OCI-LY7 (cell line): Measurements from ENCODE around the gene VAMP8. TPM values are rescaled to one million over a fixed set of nuclear protein-coding genes. Genes with fewer than 3 reads are reported as not detected.

Source experiments
- BruUV-seq: library from RNA; stranded (reverse); fragments of 400-500 nt; replicated peaks from 2 replicates; lab custom pipeline; 2021; lab: Mats Ljungman, UMichigan
- CTCF ChIA-PET: fragments of 300-600 bp; sonication (Branson Sonifier 250); formaldehyde crosslinking; loops from one replicate; lab custom pipeline; 2022; ENCODE audit warnings: antibody characterized with exemption; ENCODE audit not compliant: unreplicated experiment; lab: Charles Lee
- POLR2A ChIA-PET: fragments of 300-600 bp; sonication (Branson Sonifier 250); formaldehyde crosslinking; loops from one replicate; lab custom pipeline; 2022; ENCODE audit warnings: antibody characterized with exemption; lab: Charles Lee
- DNase-seq: peaks from one replicate; pipeline ENCODE4 v3.0.0-alpha.2; 2015; ENCODE audit warnings: low spot score
- H2AFZ ChIP-seq: fragments of 200-600 bp; sonication (generic), shearing (Covaris generic); 2 replicates; pipeline ENCODE4 v1.6.1; 2014; ENCODE audit warnings: mild to moderate bottlenecking, antibody characterized with exemption, low read length, moderate library complexity
- H3K27ac ChIP-seq: fragments of 200-600 bp; sonication (generic); 2 replicates; pipeline ENCODE4 v1.5.1; 2014; ENCODE audit warnings: mixed run types, low read depth, mild to moderate bottlenecking, moderate library complexity, low read length, inconsistent platforms; ENCODE audit not compliant: poor library complexity, severe bottlenecking
- H3K36me3 ChIP-seq: fragments of 200-600 bp; sonication (generic); 2 replicates; pipeline ENCODE4 v1.6.1; 2014; ENCODE audit warnings: mild to moderate bottlenecking, antibody characterized with exemption, low read length, moderate library complexity, mixed read lengths; ENCODE audit not compliant: insufficient read depth
- H3K4me1 ChIP-seq: fragments of 200-600 bp; sonication (generic); 2 replicates; pipeline ENCODE4 v1.5.1; 2014; ENCODE audit warnings: mild to moderate bottlenecking, low read length; ENCODE audit not compliant: insufficient read depth, poor library complexity, severe bottlenecking
- H3K4me2 ChIP-seq: fragments of 200-600 bp; sonication (generic); 2 replicates; pipeline ENCODE4 v1.6.1; 2014; ENCODE audit warnings: mild to moderate bottlenecking, low read length
- H3K4me3 ChIP-seq: fragments of 200-600 bp; sonication (generic); 2 replicates; pipeline ENCODE4 v1.5.1; 2014; ENCODE audit warnings: mild to moderate bottlenecking, low read depth, low read length; ENCODE audit not compliant: poor library complexity, severe bottlenecking
- H3K79me2 ChIP-seq: fragments of 200-600 bp; sonication (generic); 2 replicates; pipeline ENCODE4 v1.6.1; 2016; ENCODE audit warnings: low read depth, mild to moderate bottlenecking, low read length, moderate library complexity, mixed read lengths; ENCODE audit not compliant: insufficient read depth
- H3K9me2 ChIP-seq: fragments of 200-600 bp; sonication (generic); 2 replicates; pipeline ENCODE4 v1.6.1; 2016; ENCODE audit warnings: mild to moderate bottlenecking, low read length, mixed read lengths; ENCODE audit not compliant: insufficient read depth
- H3K9me3 ChIP-seq: fragments of 200-600 bp; sonication (generic); 2 replicates; pipeline ENCODE4 v1.6.1; 2014; ENCODE audit warnings: mild to moderate bottlenecking, mixed run types, low read length, mixed read lengths
- H4K20me1 ChIP-seq: fragments of 200-600 bp; sonication (generic); 2 replicates; pipeline ENCODE4 v1.6.1; 2014; ENCODE audit warnings: mild to moderate bottlenecking, antibody characterized with exemption, low read length, moderate library complexity, mixed read lengths; ENCODE audit not compliant: insufficient read depth
- EZH2phosphoT487 ChIP-seq: fragments of 200-600 bp; sonication (generic); IDR thresholded peaks from 2 replicates; pipeline ENCODE4 v1.6.1; 2018; ENCODE audit warnings: low read depth, borderline replicate concordance, mild to moderate bottlenecking, mixed run types, antibody characterized with exemption, low read length, moderate library complexity, mixed read lengths
- intact Hi-C: fragments of 100-400 bp; cut with micrococcal nuclease; formaldehyde crosslinking; loops from one replicate; pipeline ENCODE4 v1.10.0; 2022; ENCODE audit not compliant: unreplicated experiment
- total RNA-seq, 2 experiments: library from RNA; depleted of rRNA in 1 of 2; stranded (reverse); fragments of >200 nt in 1 of 2; shearing (Covaris generic) in 1 of 2; gene quantifications; 2 replicates each; pipeline ENCODE4 v1.2.3, GENCODE V29; 2014 to 2022
- TF ChIP-seq, protein P1 (sequence below): fragments of 200-600 bp; sonication (generic); conservative IDR thresholded peaks from 2 replicates; pipeline ENCODE4 v1.5.1; 2014; ENCODE audit warnings: mild to moderate bottlenecking, antibody characterized with exemption, low read length, moderate library complexity, mixed read lengths

The VAMP8 gene
- total RNA-seq, 2 experiments from 2014 or later = 112 to 152 TPM

GRCh38 chr2:85528355-85528754 lies 49.0 kb upstream of the VAMP8 start:
- no TSS peak for BruUV-seq
- CTCF ChIA-PET = no interaction called here
- POLR2A ChIA-PET = no interaction called here

GRCh38 chr2:85529809-85530208 lies 47.6 kb upstream of the VAMP8 start:
- no peak overlapping the region for H3K27ac ChIP-seq
- ChIA-PET CTCF (no interaction called here), POLR2A (interaction anchor here (1.2 kb wide), 1 partner anchor 9 kb away, joined by 4 read pairs; the partner anchor contains the start of gene MAT2A)
- no peaks in the 10 kb centered on the region for H3K36me3 ChIP-seq
- no peak for DNase-seq
- no peaks in the 10 kb centered on the region for H3K9me2 ChIP-seq
- no peaks in the 10 kb centered on the region for H3K9me3 ChIP-seq
- no peak overlapping the region for H3K4me2 ChIP-seq
- no peaks in the 10 kb centered on the region for H3K79me2 ChIP-seq
- H3K4me1 ChIP-seq = peaks cover 6% of the 10 kb centered on the region
- H4K20me1 ChIP-seq = no peaks in the 10 kb centered on the region
- TF ChIP-seq, protein P1, sequence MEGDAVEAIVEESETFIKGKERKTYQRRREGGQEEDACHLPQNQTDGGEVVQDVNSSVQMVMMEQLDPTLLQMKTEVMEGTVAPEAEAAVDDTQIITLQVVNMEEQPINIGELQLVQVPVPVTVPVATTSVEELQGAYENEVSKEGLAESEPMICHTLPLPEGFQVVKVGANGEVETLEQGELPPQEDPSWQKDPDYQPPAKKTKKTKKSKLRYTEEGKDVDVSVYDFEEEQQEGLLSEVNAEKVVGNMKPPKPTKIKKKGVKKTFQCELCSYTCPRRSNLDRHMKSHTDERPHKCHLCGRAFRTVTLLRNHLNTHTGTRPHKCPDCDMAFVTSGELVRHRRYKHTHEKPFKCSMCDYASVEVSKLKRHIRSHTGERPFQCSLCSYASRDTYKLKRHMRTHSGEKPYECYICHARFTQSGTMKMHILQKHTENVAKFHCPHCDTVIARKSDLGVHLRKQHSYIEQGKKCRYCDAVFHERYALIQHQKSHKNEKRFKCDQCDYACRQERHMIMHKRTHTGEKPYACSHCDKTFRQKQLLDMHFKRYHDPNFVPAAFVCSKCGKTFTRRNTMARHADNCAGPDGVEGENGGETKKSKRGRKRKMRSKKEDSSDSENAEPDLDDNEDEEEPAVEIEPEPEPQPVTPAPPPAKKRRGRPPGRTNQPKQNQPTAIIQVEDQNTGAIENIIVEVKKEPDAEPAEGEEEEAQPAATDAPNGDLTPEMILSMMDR = no peak
- intact Hi-C loops = loop anchor here (10.0 kb wide), 1 partner anchor 55 kb away; no protein-coding TSS in a partner anchor
- no TSS peak for BruUV-seq
- no peak overlapping the region for H3K4me3 ChIP-seq
- H2AFZ ChIP-seq = no peak overlapping the region

More at GRCh38 chr2:85528355-85528754, 49.0 kb upstream of the VAMP8 start:
- Histone ChIP-seq H3K4me1 (peaks cover 14% of the 10 kb centered on the region), H3K4me3 (no peak overlapping the region), H2AFZ (no peak overlapping the region), H3K9me2 (no peaks in the 10 kb centered on the region), H3K36me3 (no peaks in the 10 kb centered on the region), H3K9me3 (no peaks in the 10 kb centered on the region), H3K4me2 (no peak overlapping the region), H3K79me2 (no peaks in the 10 kb centered on the region), H4K20me1 (no peaks in the 10 kb centered on the region), H3K27ac (no peak overlapping the region)
- intact Hi-C loops = loop anchor here (10.0 kb wide), 1 partner anchor 54 kb away; no protein-coding TSS in a partner anchor
- TF ChIP-seq, protein P1 = no peak
- no peak for TF ChIP-seq EZH2phosphoT487
- DNase-seq = no peak

- Histone ChIP-seq H3K4me2 (no peak overlapping the region), H2AFZ (no peak overlapping the region), H3K36me3 (no peaks in the 10 kb centered on the region), H4K20me1 (no peaks in the 10 kb centered on the region), H3K9me2 (no peaks in the 10 kb centered on the region), H3K27ac (no peak overlapping the region), H3K4me3 (no peak overlapping the region), H3K9me3 (no peaks in the 10 kb centered on the region), H3K4me1 (peaks cover under 1% of the 10 kb centered on the region), H3K79me2 (no peaks in the 10 kb centered on the region)
- TF ChIP-seq, protein P1 = no peak
- TF ChIP-seq EZH2phosphoT487 = no peak
- CTCF ChIA-PET = no interaction called here
- no peak for DNase-seq
- POLR2A ChIA-PET = interaction anchor here (0.6 to 1.2 kb wide), 4 partner anchors 14 to 232 kb away, joined by 3 to 5 read pairs (median 4); partner anchors contain the start of gene SH2D6
- BruUV-seq = no TSS peak
- intact Hi-C loops = no loop called here
Observed at GRCh38 chr2:85531589-85531988, 45.8 kb upstream of the VAMP8 start.
